Fibroblast of skin of left quadriceps (primary cell): ENCODE data around the gene CFAP46.

Experiments
- DNase-seq, 2 experiments: peaks; one replicate each; pipeline ENCODE4 v3.0.0-alpha.2; 2013; ENCODE audit warnings: low read depth in 2 of 2

The CFAP46 gene

GRCh38 chr10:132942101-132943057 is at the start of gene CFAP46:
TSS of gene CFAP46 (minus strand) at chr10:132942570. CDS start at chr10:132942484, 86 bp downstream.
- peak; percentile 29 to 32 for DNase-seq

GRCh38 chr10:132991706-132992432 is 49.5 kb upstream of the CFAP46 start:
- DNase-seq = no peak

GRCh38 chr10:132990684-132991545 is 48.5 kb upstream of the CFAP46 start:
- no peak for DNase-seq

GRCh38 chr10:132989476-132990415 is 47.4 kb upstream of the CFAP46 start:
- no peak for DNase-seq

- no peak for DNase-seq
Observed at GRCh38 chr10:132988988-132989387, 46.6 kb upstream of the CFAP46 start.

- DNase-seq = peak; percentile 93
Observed at GRCh38 chr10:132987671-132988571, 45.6 kb upstream of the CFAP46 start.

- DNase-seq = no peak
Observed at GRCh38 chr10:132986978-132987377, 44.6 kb upstream of the CFAP46 start.

GRCh38 chr10:132986576-132986975 is 44.2 kb upstream of the CFAP46 start:
- no peak for DNase-seq

- no peak for DNase-seq
Observed at GRCh38 chr10:132986076-132986475, 43.7 kb upstream of the CFAP46 start.

GRCh38 chr10:132985546-132985900 is 43.2 kb upstream of the CFAP46 start:
- no peak for DNase-seq

GRCh38 chr10:132984801-132985545 is 42.6 kb upstream of the CFAP46 start:
- DNase-seq = no peak

GRCh38 chr10:132984008-132984295 is 41.6 kb upstream of the CFAP46 start:
- DNase-seq = no peak

- no peak for DNase-seq
Observed at GRCh38 chr10:132983252-132984007, 41.1 kb upstream of the CFAP46 start.

- no peak for DNase-seq
Observed at GRCh38 chr10:132982301-132982989, 40.1 kb upstream of the CFAP46 start.

- no peak for DNase-seq
Observed at GRCh38 chr10:132981746-132982145, 39.4 kb upstream of the CFAP46 start.

- no peak for DNase-seq
Observed at GRCh38 chr10:132981173-132981555, 38.8 kb upstream of the CFAP46 start.

- no peak for DNase-seq
Observed at GRCh38 chr10:132980426-132981172, 38.2 kb upstream of the CFAP46 start.
